Spleen (tissue), 7 donors: Measurements from ENCODE around the gene BICRA.

Experiments used
- CTCF ChIP-seq, 11 experiments: fragments of 200-600 bp in 7 of 11; fragments of 450-650 bp in 4 of 11; sonication (generic) in 4 of 11; IDR thresholded peaks in 8 of 11; conservative IDR thresholded peaks in 3 of 11; 1 replicate in 7 of 11; 2 replicates in 4 of 11; pipeline versions ENCODE4 v1.4.0 to v1.8.0; 2016 to 2021; ENCODE audit warnings: antibody characterized with exemption in 11 of 11, inconsistent platforms in 4 of 11, mild to moderate bottlenecking in 1 of 11
- POLR2A ChIP-seq, 3 donors: fragments of 450-650 bp; IDR thresholded peaks; one replicate each; pipeline ENCODE4 v1.5.1; 2017; ENCODE audit warnings: antibody characterized with exemption in 3 of 3, mild to moderate bottlenecking in 1 of 3
- POLR2AphosphoS5 ChIP-seq, 3 donors: sonication (generic); formaldehyde crosslinking; IDR thresholded peaks; one replicate each; pipeline ENCODE4 v1.5.1; 2017; ENCODE audit warnings: antibody characterized with exemption in 3 of 3
- donor health status: DM: no; HTN: no; CAD: no; lungs with moderate emphysema.
- donor health status: DM: no; HTN: no; CAD: no.
- donor health status: DM: no; HTN: no; CAD: no.

- peak in 6 of 11 experiments; percentile 5 to 49 (median 18) for TF ChIP-seq CTCF (IDR thresholded peaks at IDR 0.05 in 8 of 11, conservative IDR thresholded peaks at IDR 0.05 in 3 of 11)
- peak; percentile 34 to 89 (median 59) for TF ChIP-seq POLR2A (IDR thresholded peaks at IDR 0.05)
- peak; percentile 94 to 97 (median 95) for TF ChIP-seq POLR2AphosphoS5 (IDR thresholded peaks at IDR 0.05)
These were observed 8.4 kb upstream of the BICRA start for GRCh38 chr19:47600246-47601179.
